ENCODE data around the gene UTP18. TPM values are rescaled to one million over a fixed set of nuclear protein-coding genes. Genes with fewer than 3 reads are reported as not detected.
"Not testable (repeated sequence)": the region's sequence is repeated elsewhere in the genome, so short reads cannot be mapped to it uniquely, and the experiment has no call there.

The UTP18 gene
- total RNA-seq, 1 experiment from 2014 or later: 32.3 TPM

- DNase-seq (ENCODE audit: low spot score): not testable (repeated sequence)
Observed at GRCh38 chr17:51330861-51331503, 70.6 kb downstream of the UTP18 start.

- DNase-seq (ENCODE audit: low spot score): no peak
Observed at GRCh38 chr17:51335006-51335590, 74.8 kb downstream of the UTP18 start.

- no peak for DNase-seq (ENCODE audit: low spot score)
Observed at GRCh38 chr17:51335883-51336822, 75.8 kb downstream of the UTP18 start.

GRCh38 chr17:51341457-51341856, 81.1 kb downstream of the UTP18 start:
- DNase-seq (ENCODE audit: low spot score): no peak

- DNase-seq (ENCODE audit: low spot score): no peak
Observed at GRCh38 chr17:51342257-51342656, 81.9 kb downstream of the UTP18 start.

GRCh38 chr17:51344532-51344931, 84.2 kb downstream of the UTP18 start:
- no peak for DNase-seq (ENCODE audit: low spot score)

- no peak for DNase-seq (ENCODE audit: low spot score)
Observed at GRCh38 chr17:51346218-51346982, 86.1 kb downstream of the UTP18 start.

Other genes starting within 250 kb of the UTP18 start
- gene SPAG9, start 139.7 kb upstream of the UTP18 start, total RNA-seq (2014; rRNA removed; shearing (Covaris generic)): 25.9 and 27.0 TPM in 2 replicates
- gene NME1, start 107.0 kb upstream of the UTP18 start, total RNA-seq (2014; rRNA removed; shearing (Covaris generic)): 237 and 256 TPM in 2 replicates
- gene NME2, start 94.1 kb upstream of the UTP18 start, total RNA-seq (2014; rRNA removed; shearing (Covaris generic)): 838 and 869 TPM in 2 replicates
- gene MBTD1, start 497 bp upstream of the UTP18 start, total RNA-seq (2014; rRNA removed; shearing (Covaris generic)): 5.9 and 8.3 TPM in 2 replicates